Measurements from ENCODE around the gene HNRNPH3.

- TF ChIP-seq CTCF (IDR thresholded peaks at IDR 0.05) (no peak), POLR2A (IDR thresholded peaks at IDR 0.05) (no peak)
Observed at GRCh38 chr10:68301301-68301700, 30.6 kb upstream of the HNRNPH3 start.

All from testis (tissue), 2 donors.